WTC11 (cell line): ENCODE measurements around the gene TUBA3E. TPM values are rescaled to one million over a fixed set of nuclear protein-coding genes. Genes with fewer than 3 reads are reported as not detected.

Source experiments
- ATAC-seq: fragments of 200-7000 bp; cut with Tn5 transposase; 2 replicates; pipeline ENCODE4 v1.10.0; 2021; ENCODE audit warnings: mild to moderate bottlenecking, moderate library complexity
- CTCF ChIA-PET: fragments of 300-600 bp; sonication (Branson Sonifier 250); formaldehyde crosslinking; loops from one replicate; lab custom pipeline; 2021; ENCODE audit warnings: antibody characterized with exemption; lab: Charles Lee
- POLR2A ChIA-PET: fragments of 350-600 bp; sonication (Branson Sonifier 250); formaldehyde crosslinking; loops from one replicate; lab custom pipeline; 2021; ENCODE audit warnings: antibody characterized with exemption; lab: Charles Lee
- DNase-seq: peaks from one replicate; pipeline ENCODE4 v3.0.0; 2021; ENCODE audit warnings: low spot score
- H3K27ac Mint-ChIP-seq: 2 replicates; pipeline ENCODE4 v1.8.0; 2021; ENCODE audit warnings: mixed read lengths
- H3K27me3 Mint-ChIP-seq: 2 replicates; pipeline ENCODE4 v1.8.0; 2021; ENCODE audit warnings: low read depth, mild to moderate bottlenecking, moderate library complexity, mixed read lengths
- H3K36me3 Mint-ChIP-seq: 2 replicates; pipeline ENCODE4 v1.8.0; 2021; ENCODE audit warnings: mixed read lengths
- H3K4me1 Mint-ChIP-seq: 2 replicates; pipeline ENCODE4 v1.8.0; 2022; ENCODE audit warnings: mixed read lengths
- H3K4me3 Mint-ChIP-seq: 2 replicates; pipeline ENCODE4 v1.8.0; 2021; ENCODE audit warnings: mild to moderate bottlenecking, moderate library complexity, mixed read lengths
- H3K9me3 Mint-ChIP-seq: 2 replicates; pipeline ENCODE4 v1.8.0; 2021; ENCODE audit warnings: mixed read lengths
- ATF1 ChIP-seq: sonication (generic); formaldehyde crosslinking; IDR thresholded peaks from 2 replicates; pipeline ENCODE4 v1.8.1; 2023; ENCODE audit warnings: mild to moderate bottlenecking, moderate library complexity, missing genetic modification reagents
- CREB1 ChIP-seq: sonication (generic); formaldehyde crosslinking; IDR thresholded peaks from 2 replicates; pipeline ENCODE4 v1.8.0; 2023; ENCODE audit warnings: mild to moderate bottlenecking, missing genetic modification reagents
- ELF4 ChIP-seq: sonication (generic); formaldehyde crosslinking; IDR thresholded peaks from 2 replicates; pipeline ENCODE4 v1.8.1; 2022; ENCODE audit warnings: low read depth, mild to moderate bottlenecking, moderate library complexity, missing genetic modification reagents
- HMGA2 ChIP-seq: fragments of 250-450 bp; sonication (Bioruptor Pico); IDR thresholded peaks from 2 replicates; pipeline ENCODE4 v1.4.0; 2021; ENCODE audit warnings: mild to moderate bottlenecking, moderate library complexity
- JUN ChIP-seq: sonication (generic); formaldehyde crosslinking; IDR thresholded peaks from 2 replicates; pipeline ENCODE4 v1.8.0; 2023; ENCODE audit warnings: mild to moderate bottlenecking, missing genetic modification reagents
- NR2C2 ChIP-seq: sonication (generic); formaldehyde crosslinking; IDR thresholded peaks from 2 replicates; pipeline ENCODE4 v1.8.0; 2022; ENCODE audit warnings: mild to moderate bottlenecking, missing genetic modification reagents
- NR3C1 ChIP-seq: sonication (generic); formaldehyde crosslinking; conservative IDR thresholded peaks from 2 replicates; pipeline ENCODE4 v1.8.1; 2023; ENCODE audit warnings: low read depth, mild to moderate bottlenecking, missing genetic modification reagents
- RELA ChIP-seq: sonication (generic); formaldehyde crosslinking; IDR thresholded peaks from 2 replicates; pipeline ENCODE4 v1.8.1; 2022; ENCODE audit warnings: missing genetic modification reagents, mild to moderate bottlenecking, borderline replicate concordance
- SMAD3 ChIP-seq: sonication (generic); formaldehyde crosslinking; IDR thresholded peaks from 2 replicates; pipeline ENCODE4 v1.8.0; 2022; ENCODE audit warnings: missing genetic modification reagents, mild to moderate bottlenecking, borderline replicate concordance
- SOX15 ChIP-seq: fragments of 250-450 bp; sonication (Bioruptor Pico); IDR thresholded peaks from 2 replicates; pipeline ENCODE4 v1.9.0; 2021; ENCODE audit warnings: mild to moderate bottlenecking
- TEAD4 ChIP-seq: sonication (generic); formaldehyde crosslinking; IDR thresholded peaks from 2 replicates; pipeline ENCODE4 v1.8.0; 2022; ENCODE audit warnings: mild to moderate bottlenecking, missing genetic modification reagents
- TP53 ChIP-seq: sonication (generic); formaldehyde crosslinking; IDR thresholded peaks from 2 replicates; pipeline ENCODE4 v1.8.1; 2023; ENCODE audit warnings: mild to moderate bottlenecking, missing genetic modification reagents
- ZBTB21 ChIP-seq: sonication (generic); formaldehyde crosslinking; IDR thresholded peaks from 2 replicates; pipeline ENCODE4 v1.8.1; 2023; ENCODE audit warnings: mild to moderate bottlenecking, missing genetic modification reagents, borderline replicate concordance
- ZNF121 ChIP-seq: sonication (generic); formaldehyde crosslinking; IDR thresholded peaks from 2 replicates; pipeline ENCODE4 v1.8.0; 2023; ENCODE audit warnings: missing genetic modification reagents
- ZNF138 ChIP-seq: sonication (generic); formaldehyde crosslinking; conservative IDR thresholded peaks from 2 replicates; pipeline ENCODE4 v1.8.1; 2022; ENCODE audit warnings: mild to moderate bottlenecking, moderate library complexity, missing genetic modification reagents
- ZNF219 ChIP-seq: sonication (generic); formaldehyde crosslinking; IDR thresholded peaks from 2 replicates; pipeline ENCODE4 v1.8.0; 2023; ENCODE audit warnings: missing genetic modification reagents, mild to moderate bottlenecking, borderline replicate concordance
- ZNF317 ChIP-seq: sonication (generic); formaldehyde crosslinking; IDR thresholded peaks from 2 replicates; pipeline ENCODE4 v1.8.1; 2023; ENCODE audit warnings: low read depth, mild to moderate bottlenecking, moderate library complexity, missing genetic modification reagents, borderline replicate concordance
- ZNF416 ChIP-seq: fragments of 250-450 bp; sonication (Bioruptor Pico); IDR thresholded peaks from 2 replicates; pipeline ENCODE4 v1.9.0; 2021; ENCODE audit warnings: mild to moderate bottlenecking, inconsistent platforms
- ZNF671 ChIP-seq: fragments of 250-450 bp; sonication (Bioruptor Pico); IDR thresholded peaks from 2 replicates; pipeline ENCODE4 v1.8.0; 2021; ENCODE audit warnings: mild to moderate bottlenecking
- total RNA-seq: library from RNA; stranded (reverse); gene quantifications from 3 replicates; pipeline ENCODE4 v1.2.3, GENCODE V29; 2021
- TF ChIP-seq, protein P1 (sequence below): sonication (generic); formaldehyde crosslinking; IDR thresholded peaks from 2 replicates; pipeline ENCODE4 v1.8.0; 2022; ENCODE audit warnings: mild to moderate bottlenecking, missing genetic modification reagents
- TF ChIP-seq, protein P2 (sequence below): fragments of 250-450 bp; sonication (Bioruptor Pico); IDR thresholded peaks from 2 replicates; pipeline ENCODE4 v1.9.0; 2021; ENCODE audit warnings: mild to moderate bottlenecking
- TF ChIP-seq, protein P3 (sequence below): fragments of 250-450 bp; sonication (Bioruptor Pico); IDR thresholded peaks from 2 replicates; pipeline ENCODE4 v1.9.0; 2021; ENCODE audit warnings: moderate library complexity, mild to moderate bottlenecking, inconsistent platforms, borderline replicate concordance
- TF ChIP-seq, protein P4 (sequence below): sonication (generic); formaldehyde crosslinking; IDR thresholded peaks from 2 replicates; pipeline ENCODE4 v1.8.0; 2022; ENCODE audit warnings: mild to moderate bottlenecking, missing genetic modification reagents
- TF ChIP-seq, protein P5 (sequence below): fragments of 250-450 bp; sonication (Bioruptor Pico); IDR thresholded peaks from 2 replicates; pipeline ENCODE4 v1.9.0; 2021; ENCODE audit warnings: mild to moderate bottlenecking, borderline replicate concordance
- TF ChIP-seq, protein P6 (sequence below): sonication (generic); formaldehyde crosslinking; IDR thresholded peaks from 2 replicates; pipeline ENCODE4 v1.8.0; 2023; ENCODE audit warnings: missing genetic modification reagents

TUBA3E gene
- total RNA-seq, 1 experiment from 2014 or later: not detected

DNA sequence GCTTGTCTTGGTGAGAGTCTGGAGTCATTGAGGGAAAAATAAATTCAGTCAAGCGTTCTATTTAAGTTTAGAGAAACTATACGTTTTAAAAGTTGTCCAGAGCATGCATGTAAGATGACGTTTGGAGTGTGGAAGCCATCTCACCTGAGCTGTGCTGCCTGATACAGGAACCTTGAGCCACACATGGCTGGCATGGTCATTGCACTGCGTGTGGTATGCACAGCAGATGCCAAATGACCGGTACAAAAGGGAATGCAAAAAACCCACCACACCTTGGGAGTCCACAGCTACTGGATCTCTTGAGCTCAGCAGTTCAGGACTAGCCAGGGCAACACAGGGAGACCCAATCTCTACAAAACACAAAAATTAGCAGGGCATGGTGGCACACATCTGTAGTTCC, 11.8 kb downstream of the TUBA3E start (continued):
- no peak for TF ChIP-seq ZBTB21 (CRISPR knock-in tag)
- TF ChIP-seq, all 79 proteins: peak for 0

DNA sequence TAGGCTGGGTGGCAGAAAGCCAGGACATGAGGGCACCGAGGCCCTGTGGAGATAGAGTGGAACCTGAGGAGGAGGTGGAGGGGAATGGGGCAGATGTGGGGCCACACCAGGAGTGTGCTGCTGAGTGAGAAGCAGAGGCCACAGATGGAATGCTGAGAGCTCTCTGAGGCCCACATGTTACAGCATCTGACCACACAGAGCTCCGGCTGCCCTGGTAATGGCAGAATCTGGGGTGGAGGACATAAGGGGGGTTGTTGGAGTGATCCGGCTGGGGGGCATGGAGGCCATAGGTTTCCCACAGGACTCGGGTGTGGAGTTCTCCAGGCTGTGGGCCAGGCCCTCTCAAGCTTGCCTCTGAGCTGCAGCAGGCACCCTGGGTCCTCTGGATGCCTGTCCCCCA, 12.3 kb downstream of the TUBA3E start:
- ATAC-seq (no peak), DNase-seq (no peak)
- Mint-ChIP-seq H3K27me3 (no peaks in the 10 kb centered on the region), H3K9me3 (no peaks in the 10 kb centered on the region), H3K36me3 (no peaks in the 10 kb centered on the region), H3K4me3 (no peak overlapping the region), H3K27ac (no peak overlapping the region), H3K4me1 (peaks cover 7% of the 10 kb centered on the region)
- POLR2A ChIA-PET: interaction anchor here (0.7 to 0.8 kb wide), 2 partner anchors 156 to 1303 kb away, joined by 3 to 4 read pairs; no protein-coding TSS in a partner anchor
- TF ChIP-seq ZNF138 (CRISPR knock-in tag): no peak
- TF ChIP-seq ZNF416: no peak
- TF ChIP-seq, protein P1, sequence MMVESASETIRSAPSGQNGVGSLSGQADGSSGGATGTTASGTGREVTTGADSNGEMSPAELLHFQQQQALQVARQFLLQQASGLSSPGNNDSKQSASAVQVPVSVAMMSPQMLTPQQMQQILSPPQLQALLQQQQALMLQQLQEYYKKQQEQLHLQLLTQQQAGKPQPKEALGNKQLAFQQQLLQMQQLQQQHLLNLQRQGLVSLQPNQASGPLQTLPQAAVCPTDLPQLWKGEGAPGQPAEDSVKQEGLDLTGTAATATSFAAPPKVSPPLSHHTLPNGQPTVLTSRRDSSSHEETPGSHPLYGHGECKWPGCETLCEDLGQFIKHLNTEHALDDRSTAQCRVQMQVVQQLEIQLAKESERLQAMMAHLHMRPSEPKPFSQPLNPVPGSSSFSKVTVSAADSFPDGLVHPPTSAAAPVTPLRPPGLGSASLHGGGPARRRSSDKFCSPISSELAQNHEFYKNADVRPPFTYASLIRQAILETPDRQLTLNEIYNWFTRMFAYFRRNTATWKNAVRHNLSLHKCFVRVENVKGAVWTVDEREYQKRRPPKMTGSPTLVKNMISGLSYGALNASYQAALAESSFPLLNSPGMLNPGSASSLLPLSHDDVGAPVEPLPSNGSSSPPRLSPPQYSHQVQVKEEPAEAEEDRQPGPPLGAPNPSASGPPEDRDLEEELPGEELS (CRISPR knock-in tag): no peak
- no peak for TF ChIP-seq HMGA2 (CRISPR knock-in tag)
- no peak for TF ChIP-seq ZNF121 (CRISPR knock-in tag)
- CTCF ChIA-PET: no interaction called here

DNA sequence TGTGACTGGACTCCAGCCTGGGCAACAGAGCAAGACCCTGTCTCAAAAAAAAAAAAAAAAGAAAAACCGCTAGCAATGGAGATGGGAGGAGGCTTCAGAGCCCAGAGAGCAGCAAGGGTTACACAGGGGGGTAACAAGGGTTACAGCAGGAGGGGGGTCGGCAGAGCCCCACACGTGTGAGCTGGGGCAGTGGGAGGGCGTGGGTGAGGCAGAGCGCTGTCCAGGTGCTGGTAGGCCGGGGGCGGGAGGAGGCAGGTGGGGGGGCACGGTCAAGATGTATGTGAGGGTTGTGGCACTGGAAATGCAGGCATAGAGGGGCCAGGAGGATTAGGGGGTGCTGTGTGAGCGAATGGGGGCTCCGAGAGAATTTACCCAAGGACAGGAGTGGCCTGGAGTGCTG, 12.8 kb downstream of the TUBA3E start:
- POLR2A ChIA-PET: interaction anchor here (0.7 to 0.8 kb wide), 2 partner anchors 156 to 1304 kb away, joined by 3 to 4 read pairs; no protein-coding TSS in a partner anchor
- no peak overlapping the region for H3K27ac Mint-ChIP-seq
- no peak for DNase-seq
- CTCF ChIA-PET: interaction anchor here (1.6 kb wide), 1 partner anchor 103 kb away, joined by 3 read pairs; no protein-coding TSS in a partner anchor
- H3K4me3 Mint-ChIP-seq: no peak overlapping the region
- peaks cover 7% of the 10 kb centered on the region for H3K4me1 Mint-ChIP-seq
- ATAC-seq: no peak
- H3K36me3 Mint-ChIP-seq: no peaks in the 10 kb centered on the region
- no peak for TF ChIP-seq JUN
- TF ChIP-seq ELF4 (CRISPR knock-in tag): no peak
- no peak for TF ChIP-seq CREB1 (CRISPR knock-in tag)
- TF ChIP-seq, protein P2, sequence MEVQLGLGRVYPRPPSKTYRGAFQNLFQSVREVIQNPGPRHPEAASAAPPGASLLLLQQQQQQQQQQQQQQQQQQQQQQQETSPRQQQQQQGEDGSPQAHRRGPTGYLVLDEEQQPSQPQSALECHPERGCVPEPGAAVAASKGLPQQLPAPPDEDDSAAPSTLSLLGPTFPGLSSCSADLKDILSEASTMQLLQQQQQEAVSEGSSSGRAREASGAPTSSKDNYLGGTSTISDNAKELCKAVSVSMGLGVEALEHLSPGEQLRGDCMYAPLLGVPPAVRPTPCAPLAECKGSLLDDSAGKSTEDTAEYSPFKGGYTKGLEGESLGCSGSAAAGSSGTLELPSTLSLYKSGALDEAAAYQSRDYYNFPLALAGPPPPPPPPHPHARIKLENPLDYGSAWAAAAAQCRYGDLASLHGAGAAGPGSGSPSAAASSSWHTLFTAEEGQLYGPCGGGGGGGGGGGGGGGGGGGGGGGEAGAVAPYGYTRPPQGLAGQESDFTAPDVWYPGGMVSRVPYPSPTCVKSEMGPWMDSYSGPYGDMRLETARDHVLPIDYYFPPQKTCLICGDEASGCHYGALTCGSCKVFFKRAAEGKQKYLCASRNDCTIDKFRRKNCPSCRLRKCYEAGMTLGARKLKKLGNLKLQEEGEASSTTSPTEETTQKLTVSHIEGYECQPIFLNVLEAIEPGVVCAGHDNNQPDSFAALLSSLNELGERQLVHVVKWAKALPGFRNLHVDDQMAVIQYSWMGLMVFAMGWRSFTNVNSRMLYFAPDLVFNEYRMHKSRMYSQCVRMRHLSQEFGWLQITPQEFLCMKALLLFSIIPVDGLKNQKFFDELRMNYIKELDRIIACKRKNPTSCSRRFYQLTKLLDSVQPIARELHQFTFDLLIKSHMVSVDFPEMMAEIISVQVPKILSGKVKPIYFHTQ: no peak
- TF ChIP-seq SMAD3 (CRISPR knock-in tag): no peak
- no peak for TF ChIP-seq ZBTB21 (CRISPR knock-in tag)
- TF ChIP-seq ATF1: no peak
- TF ChIP-seq, protein P3, sequence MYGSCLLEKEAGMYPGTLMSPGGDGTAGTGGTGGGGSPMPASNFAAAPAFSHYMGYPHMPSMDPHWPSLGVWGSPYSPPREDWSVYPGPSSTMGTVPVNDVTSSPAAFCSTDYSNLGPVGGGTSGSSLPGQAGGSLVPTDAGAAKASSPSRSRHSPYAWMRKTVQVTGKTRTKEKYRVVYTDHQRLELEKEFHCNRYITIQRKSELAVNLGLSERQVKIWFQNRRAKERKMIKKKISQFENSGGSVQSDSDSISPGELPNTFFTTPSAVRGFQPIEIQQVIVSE (CRISPR knock-in tag): no peak
- TF ChIP-seq ZNF671 (CRISPR knock-in tag): no peak
- TF ChIP-seq NR3C1 (CRISPR knock-in tag): no peak
- TF ChIP-seq TP53 (CRISPR knock-in tag): no peak
- TF ChIP-seq, protein P4, sequence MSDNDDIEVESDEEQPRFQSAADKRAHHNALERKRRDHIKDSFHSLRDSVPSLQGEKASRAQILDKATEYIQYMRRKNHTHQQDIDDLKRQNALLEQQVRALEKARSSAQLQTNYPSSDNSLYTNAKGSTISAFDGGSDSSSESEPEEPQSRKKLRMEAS (CRISPR knock-in tag): no peak
- TF ChIP-seq, protein P5, sequence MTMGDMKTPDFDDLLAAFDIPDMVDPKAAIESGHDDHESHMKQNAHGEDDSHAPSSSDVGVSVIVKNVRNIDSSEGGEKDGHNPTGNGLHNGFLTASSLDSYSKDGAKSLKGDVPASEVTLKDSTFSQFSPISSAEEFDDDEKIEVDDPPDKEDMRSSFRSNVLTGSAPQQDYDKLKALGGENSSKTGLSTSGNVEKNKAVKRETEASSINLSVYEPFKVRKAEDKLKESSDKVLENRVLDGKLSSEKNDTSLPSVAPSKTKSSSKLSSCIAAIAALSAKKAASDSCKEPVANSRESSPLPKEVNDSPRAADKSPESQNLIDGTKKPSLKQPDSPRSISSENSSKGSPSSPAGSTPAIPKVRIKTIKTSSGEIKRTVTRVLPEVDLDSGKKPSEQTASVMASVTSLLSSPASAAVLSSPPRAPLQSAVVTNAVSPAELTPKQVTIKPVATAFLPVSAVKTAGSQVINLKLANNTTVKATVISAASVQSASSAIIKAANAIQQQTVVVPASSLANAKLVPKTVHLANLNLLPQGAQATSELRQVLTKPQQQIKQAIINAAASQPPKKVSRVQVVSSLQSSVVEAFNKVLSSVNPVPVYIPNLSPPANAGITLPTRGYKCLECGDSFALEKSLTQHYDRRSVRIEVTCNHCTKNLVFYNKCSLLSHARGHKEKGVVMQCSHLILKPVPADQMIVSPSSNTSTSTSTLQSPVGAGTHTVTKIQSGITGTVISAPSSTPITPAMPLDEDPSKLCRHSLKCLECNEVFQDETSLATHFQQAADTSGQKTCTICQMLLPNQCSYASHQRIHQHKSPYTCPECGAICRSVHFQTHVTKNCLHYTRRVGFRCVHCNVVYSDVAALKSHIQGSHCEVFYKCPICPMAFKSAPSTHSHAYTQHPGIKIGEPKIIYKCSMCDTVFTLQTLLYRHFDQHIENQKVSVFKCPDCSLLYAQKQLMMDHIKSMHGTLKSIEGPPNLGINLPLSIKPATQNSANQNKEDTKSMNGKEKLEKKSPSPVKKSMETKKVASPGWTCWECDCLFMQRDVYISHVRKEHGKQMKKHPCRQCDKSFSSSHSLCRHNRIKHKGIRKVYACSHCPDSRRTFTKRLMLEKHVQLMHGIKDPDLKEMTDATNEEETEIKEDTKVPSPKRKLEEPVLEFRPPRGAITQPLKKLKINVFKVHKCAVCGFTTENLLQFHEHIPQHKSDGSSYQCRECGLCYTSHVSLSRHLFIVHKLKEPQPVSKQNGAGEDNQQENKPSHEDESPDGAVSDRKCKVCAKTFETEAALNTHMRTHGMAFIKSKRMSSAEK (CRISPR knock-in tag): no peak
- no peak for TF ChIP-seq TEAD4
- TF ChIP-seq, protein P6, sequence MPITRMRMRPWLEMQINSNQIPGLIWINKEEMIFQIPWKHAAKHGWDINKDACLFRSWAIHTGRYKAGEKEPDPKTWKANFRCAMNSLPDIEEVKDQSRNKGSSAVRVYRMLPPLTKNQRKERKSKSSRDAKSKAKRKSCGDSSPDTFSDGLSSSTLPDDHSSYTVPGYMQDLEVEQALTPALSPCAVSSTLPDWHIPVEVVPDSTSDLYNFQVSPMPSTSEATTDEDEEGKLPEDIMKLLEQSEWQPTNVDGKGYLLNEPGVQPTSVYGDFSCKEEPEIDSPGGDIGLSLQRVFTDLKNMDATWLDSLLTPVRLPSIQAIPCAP (CRISPR knock-in tag): no peak
- no peak for TF ChIP-seq SOX15 (CRISPR knock-in tag)
- no peak for TF ChIP-seq RELA (CRISPR knock-in tag)
- TF ChIP-seq ZNF219 (CRISPR knock-in tag): no peak
- no peak for TF ChIP-seq NR2C2 (CRISPR knock-in tag)
- TF ChIP-seq ZNF317 (CRISPR knock-in tag): no peak
- TF ChIP-seq, all 79 proteins: peak for 0
- no peaks in the 10 kb centered on the region for H3K9me3 Mint-ChIP-seq
- H3K27me3 Mint-ChIP-seq: no peaks in the 10 kb centered on the region
